Measurements from ENCODE around the gene EIF2A. TPM values are rescaled to one million over a fixed set of nuclear protein-coding genes. Genes with fewer than 3 reads are reported as not detected.

EIF2A gene
- total RNA-seq, 1 donor from 2014 or later = 80.9 TPM

GRCh38 chr3:150631515-150632221 lies 85.1 kb downstream of the EIF2A start:
- H3K4me3 ChIP-seq (ENCODE audit: low read depth, low read length) = no peak overlapping the region
- TF ChIP-seq CTCF (conservative IDR thresholded peaks at IDR 0.05; ENCODE audit: low read depth, low read length) = no peak
- DNase-seq (ENCODE audit: low read depth) = no peak

GRCh38 chr3:150635076-150635475 lies 88.5 kb downstream of the EIF2A start:
- no peak for TF ChIP-seq CTCF (conservative IDR thresholded peaks at IDR 0.05; ENCODE audit: low read depth, low read length)
- no peak overlapping the region for H3K4me3 ChIP-seq (ENCODE audit: low read depth, low read length)
- no peak for DNase-seq (ENCODE audit: low read depth)

GRCh38 chr3:150635526-150635925 lies 88.9 kb downstream of the EIF2A start:
- no peak for TF ChIP-seq CTCF (conservative IDR thresholded peaks at IDR 0.05; ENCODE audit: low read depth, low read length)
- DNase-seq (ENCODE audit: low read depth) = no peak
- no peak overlapping the region for H3K4me3 ChIP-seq (ENCODE audit: low read depth, low read length)

Other genes with a start within 250 kb of the EIF2A start
- gene TSC22D2, start 138.5 kb upstream of the EIF2A start, total RNA-seq = 14.3 and 16.0 TPM in 2 replicates
- 183 and 227 TPM in 2 replicates for gene SERP1, start 291 bp upstream of the EIF2A start, total RNA-seq
- gene SELENOT, start 56.5 kb downstream of the EIF2A start, total RNA-seq = 104 and 108 TPM in 2 replicates
- gene ERICH6, start 157.1 kb downstream of the EIF2A start, total RNA-seq = not detected in 2 replicates
- 38.5 and 44.6 TPM in 2 replicates for gene SIAH2, start 216.4 kb downstream of the EIF2A start, total RNA-seq

Measured in epithelial cell of proximal tubule (primary cell).